NCI-H128 (cell line): Measurements from ENCODE around the gene DPYD.

Experiments
- DNase-seq: peaks from one replicate; lab custom pipeline; 2025; ENCODE audit not compliant: unreplicated experiment; lab: John Stamatoyannopoulos, UW

The DPYD gene

DNA sequence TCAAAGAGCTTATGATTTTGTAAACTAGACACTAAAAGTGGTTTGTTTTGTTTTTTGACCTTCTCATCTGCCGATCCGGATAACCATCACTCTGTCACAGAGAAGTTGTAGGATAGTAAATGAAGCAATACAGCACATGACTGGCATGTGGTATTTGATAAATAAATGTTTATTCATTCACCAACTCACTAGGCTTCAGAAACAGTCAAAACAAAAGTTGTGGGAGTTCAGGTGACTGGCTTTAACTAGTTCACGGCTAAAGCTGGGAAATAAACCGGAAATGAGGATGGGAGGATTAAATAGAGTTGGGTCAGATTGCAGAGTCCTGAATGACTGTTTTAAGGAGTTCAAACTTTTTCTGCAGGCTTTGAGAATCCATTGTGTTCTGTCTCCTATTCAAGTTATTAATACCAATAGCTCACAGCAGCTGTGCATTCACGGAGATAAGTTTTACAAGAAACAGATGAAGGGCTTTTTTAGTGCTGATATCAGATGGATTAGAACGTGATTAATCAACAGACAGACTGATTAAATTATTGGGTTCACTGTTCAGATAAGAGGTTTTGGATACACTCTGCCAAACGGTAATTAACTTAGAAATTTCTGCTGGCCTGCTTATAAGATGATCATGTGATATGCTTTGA is 463.3 kb downstream of the DPYD start:
- DNase-seq = no peak

- no peak for DNase-seq
These were observed 468.9 kb downstream of the DPYD start for GRCh38 chr1:97451944-97452343.

DNA sequence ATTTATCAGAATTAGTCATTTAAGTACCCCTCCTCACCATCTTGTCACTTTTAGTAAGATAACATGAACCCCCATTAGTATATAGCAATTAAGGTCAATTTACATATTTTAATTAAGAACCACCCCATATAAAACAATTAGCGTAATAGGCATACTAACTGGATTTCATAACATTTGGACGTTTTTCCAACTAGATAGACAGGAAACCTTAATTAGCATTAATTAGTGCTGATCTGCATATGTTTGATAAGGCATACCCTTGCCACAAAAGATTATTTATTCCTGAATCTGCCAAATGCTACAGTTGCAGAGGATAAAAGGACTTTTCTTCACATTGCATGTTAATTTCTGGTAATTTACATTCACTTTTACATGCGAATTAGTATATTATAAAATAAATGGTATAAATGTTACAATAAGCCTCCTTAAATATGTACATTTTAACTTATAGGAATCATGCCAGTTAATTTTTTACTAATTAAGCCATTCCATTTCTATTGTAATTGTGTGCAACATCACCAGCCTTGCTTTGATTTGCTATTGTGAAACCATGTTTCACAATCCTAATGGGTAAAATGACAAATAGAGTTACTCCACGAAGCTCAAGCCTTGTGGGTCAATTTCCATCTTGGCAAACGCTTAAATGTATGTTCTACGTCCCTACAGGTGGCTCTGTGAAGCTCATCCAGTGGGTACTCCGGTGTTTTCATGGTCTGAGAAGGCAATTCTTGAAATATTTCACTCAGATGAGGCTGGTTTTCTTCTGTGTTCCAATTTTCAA is 469.6 kb downstream of the DPYD start:
- DNase-seq = no peak

DNA sequence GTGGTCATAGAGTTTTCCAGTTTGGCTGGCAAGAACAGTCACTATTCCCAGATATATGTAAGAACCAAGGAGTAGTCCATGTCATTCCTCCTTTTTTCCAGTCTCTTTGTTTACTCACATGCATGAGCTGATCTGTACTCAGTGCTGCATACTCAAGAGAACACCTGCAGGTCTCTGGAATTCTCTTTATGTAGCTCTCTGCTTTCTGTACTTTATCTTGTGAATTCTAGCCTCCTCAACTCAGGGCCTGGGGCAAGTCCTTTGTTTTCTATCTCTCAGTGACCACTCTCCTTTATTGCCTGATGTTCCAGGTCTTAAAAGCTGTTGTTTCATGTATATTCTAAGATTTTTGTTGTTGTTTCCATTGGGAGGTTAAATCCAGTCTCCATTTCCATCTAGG is 478.9 kb downstream of the DPYD start:
- no peak for DNase-seq

- DNase-seq = no peak
These were observed 487.0 kb downstream of the DPYD start for GRCh38 chr1:97433824-97434177.

GRCh38 chr1:97433094-97433823 is 487.6 kb downstream of the DPYD start:
- no peak for DNase-seq

DNA sequence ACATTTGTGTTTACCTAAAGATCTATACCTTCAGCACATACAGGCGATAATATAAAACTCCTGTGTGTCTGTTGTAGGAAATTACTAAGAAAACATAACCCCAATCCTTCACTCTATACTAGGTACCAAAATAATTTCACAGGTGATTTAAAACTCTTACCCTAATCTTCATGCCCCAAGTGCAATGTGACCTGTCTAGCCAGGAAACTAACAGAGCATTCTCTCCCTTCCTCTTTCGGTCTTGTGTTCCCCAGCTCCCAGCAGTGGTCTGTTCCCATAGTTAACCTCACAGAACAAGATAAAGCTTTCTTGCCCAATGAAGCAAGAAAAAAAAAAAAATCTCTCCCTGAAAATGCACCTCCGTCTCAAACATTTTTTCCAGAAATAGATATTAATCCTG is 493.5 kb downstream of the DPYD start:
- DNase-seq = no peak

DNA sequence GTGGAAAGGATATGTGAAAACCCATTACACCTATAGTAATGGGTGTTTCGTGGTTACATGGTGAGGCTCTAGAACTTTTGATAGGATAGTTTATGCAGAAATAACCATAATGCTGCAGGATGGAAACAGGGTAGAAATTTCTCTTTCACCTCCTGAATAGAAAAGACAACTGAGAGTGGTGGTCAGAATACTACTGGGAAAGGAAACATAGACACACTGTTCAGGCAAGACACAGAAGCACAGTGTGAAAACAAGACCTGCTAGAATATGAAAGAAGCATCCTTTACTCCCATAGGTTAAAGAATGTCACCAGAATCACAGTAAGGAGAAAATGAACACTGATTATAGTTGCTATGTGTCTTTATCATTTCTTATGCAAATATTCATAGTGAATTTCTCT is 496.6 kb downstream of the DPYD start:
- DNase-seq = no peak

DNA sequence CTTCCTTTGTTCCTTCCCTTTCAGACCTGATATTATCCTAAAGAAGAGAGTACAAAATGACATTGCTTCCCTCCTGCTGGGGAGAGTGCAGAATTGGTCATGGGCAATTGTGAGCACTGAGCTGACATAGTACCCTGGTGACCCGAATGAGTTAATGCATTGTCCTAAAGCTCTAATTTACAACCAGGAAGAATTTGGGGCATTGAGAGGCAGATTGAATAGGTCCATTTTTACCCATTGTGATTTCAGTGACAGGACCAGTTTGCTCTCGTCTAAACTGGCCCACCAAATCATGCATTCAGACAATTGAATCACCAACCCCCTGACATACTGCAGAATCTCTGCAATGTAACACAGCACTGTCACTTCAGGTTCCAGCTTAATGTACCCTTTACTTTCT is 497.4 kb downstream of the DPYD start:
- no peak for DNase-seq

GRCh38 chr1:97417661-97418060 is 503.2 kb downstream of the DPYD start:
- DNase-seq = no peak

GRCh38 chr1:97414682-97415312 is 506.0 kb downstream of the DPYD start:
- no peak for DNase-seq

DNA sequence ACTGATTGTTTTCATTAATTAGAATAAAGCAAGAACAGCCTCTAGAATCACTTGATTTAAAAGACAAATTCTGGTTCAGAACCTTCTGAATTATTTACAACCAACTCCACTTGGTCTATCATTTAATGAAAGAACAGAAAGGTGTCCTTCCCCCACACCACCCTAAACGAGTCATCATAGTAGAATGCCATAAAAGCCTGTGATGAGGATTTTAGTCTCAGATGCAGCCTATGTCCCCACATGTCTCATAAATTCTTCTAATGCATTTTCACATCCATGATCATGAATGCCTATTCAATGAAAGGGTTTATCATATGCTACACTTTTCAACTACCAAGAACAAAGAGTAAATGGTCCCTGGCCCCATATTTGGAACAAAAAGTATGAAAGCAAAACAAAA is 508.1 kb downstream of the DPYD start:
- no peak for DNase-seq

DNA sequence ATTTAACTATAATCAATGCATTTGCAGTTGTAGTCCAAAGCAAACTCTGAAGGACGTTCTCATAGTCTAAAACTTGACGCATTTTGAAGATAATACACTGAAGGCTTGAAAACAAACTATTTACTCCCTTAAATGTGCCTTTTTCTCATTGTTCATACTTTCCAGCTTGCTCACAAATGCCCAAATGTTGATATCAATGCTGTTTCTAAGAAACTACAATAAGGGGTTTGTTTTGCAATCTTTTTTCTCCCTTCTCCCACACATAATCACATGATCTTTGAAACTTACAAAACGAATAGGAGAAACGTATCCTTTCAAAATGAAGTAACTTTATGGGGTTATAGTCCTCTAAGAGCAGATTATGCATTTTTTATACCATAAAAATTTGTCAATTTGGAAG is 508.7 kb downstream of the DPYD start:
- no peak for DNase-seq

GRCh38 chr1:97396463-97396862 is 524.4 kb downstream of the DPYD start:
- no peak for DNase-seq

GRCh38 chr1:97392701-97393100 is 528.1 kb downstream of the DPYD start:
- DNase-seq = no peak

DNA sequence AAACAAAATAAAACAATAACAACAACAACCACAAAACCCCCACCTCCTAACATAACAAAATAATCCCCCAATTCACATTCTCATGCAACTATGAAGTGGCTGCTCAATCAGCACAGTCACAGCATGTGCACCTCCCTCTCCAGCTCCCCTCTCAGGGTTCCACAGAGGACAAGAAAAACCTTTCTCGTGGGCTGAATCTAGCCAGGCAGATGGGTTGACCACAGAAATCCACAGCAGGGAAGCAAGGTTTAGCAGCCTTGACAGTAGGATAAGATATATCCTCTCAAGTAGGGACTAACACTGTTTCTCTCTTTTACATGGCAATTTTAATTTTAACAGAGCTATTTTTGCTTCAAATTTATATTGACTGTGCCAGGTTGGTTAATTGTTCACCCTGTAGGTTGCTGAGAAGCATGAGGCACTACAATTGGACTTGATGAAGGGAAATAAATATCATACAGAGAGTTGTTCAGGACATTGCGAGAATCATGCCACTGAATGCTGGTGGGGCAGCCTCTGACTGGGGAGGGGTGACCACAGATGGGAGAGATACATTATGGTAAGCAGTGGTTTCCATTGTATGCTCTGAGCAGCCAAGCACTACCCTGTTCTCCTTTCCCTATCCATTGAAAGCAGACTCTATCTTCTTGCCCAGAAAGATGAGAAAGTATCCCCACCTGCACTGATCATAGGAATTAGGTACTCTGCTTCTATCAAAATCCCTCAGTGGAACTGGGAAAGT is 535.1 kb downstream of the DPYD start:
- no peak for DNase-seq

DNA sequence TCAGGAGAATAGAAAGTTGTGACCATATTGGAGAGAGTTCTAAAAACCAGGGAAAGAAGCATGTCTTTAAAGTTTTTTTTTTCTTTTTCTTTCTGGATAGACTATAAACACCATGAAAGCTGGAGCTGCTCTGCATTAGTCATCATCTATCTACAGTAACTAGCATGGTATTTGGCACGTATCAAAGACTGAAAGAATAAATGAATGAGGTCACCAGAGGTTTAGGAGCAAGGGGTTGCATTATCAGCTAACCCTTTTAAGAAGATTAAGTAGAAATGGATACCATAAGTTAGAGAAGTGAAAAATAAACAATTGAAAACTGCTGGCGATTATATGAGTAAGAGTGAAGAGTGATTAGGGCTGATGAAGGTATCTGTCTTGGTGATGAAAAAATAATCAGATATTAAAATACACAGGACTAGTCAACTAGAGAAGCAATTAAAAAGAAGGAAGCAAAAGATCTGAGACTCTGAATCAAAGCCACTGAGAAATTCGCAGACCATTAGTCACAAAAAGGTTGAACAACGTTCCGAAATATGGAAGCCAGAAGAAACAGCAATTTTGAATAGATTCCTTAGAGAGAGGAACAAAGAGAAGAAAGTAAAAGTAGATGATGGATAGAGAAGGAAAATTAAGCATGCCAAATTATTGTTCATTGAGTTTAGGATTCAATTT is 536.4 kb downstream of the DPYD start:
- DNase-seq = no peak

DNA sequence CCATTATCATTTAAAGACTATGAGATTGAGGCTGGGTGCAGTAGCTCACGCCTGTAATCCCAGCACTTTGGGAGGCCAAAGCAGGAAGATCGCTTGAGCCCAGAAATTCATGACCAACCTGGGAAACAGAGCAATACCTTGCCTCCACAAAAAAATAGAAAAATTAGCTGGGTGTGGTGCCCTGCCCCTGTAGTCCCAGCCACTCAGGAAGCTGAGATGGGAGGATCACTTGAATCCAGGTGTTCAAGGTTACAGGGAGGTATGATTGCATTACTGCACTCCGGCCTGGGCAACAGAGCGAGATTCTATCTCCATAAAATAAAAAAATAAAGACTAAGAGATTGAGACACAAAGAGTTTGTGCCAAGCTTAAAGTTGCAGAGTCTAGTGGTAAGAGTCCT is 537.0 kb downstream of the DPYD start:
- no peak for DNase-seq

DNA sequence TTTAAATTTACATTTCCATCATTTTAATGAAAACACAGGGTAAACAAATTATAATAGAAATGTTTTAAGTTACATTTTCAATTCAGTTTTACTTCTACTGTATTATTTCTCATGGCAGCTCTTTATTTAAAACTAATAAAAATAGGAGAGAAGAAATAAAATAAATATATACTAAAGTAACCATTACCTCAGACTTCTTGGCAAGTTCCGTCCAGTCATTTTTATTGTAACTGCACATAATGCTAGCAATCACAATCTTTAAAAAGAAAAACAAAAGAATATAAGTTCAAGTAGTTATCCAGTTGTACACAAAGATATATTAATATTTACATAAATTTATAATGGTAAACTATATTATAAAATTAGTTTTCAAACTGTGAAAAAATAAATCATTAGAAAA is 538.6 kb downstream of the DPYD start:
- no peak for DNase-seq

GRCh38 chr1:97379387-97380075 is 541.3 kb downstream of the DPYD start:
- no peak for DNase-seq
